Stimulated activated CD8-positive, alpha-beta memory T cell treated with anti-CD3 and anti-CD28 coated beads, Interleukin-4, amount 100 ng/mL, for 1 hour (primary cell): ENCODE data around the gene CLEC18B.
"Not testable (repeated sequence)": the region's sequence is repeated elsewhere in the genome, so short reads cannot be mapped to it uniquely, and the experiment has no call there.

Source experiments
- DNase-seq, 2 donors: peaks; one replicate each; pipeline ENCODE4 v3.0.0-alpha.2; 2020; ENCODE audit warnings: low read depth in 2 of 2, low spot score in 1 of 2

Gene CLEC18B

GRCh38 chr16:74420612-74421481 lies at the start of gene CLEC18B:
Gene CLEC18B, minus strand, starts transcription at chr16:74421478. Its CDS starts 208 bp downstream, at chr16:74421270.
- not testable (repeated sequence) for DNase-seq

GRCh38 chr16:74469946-74470478 lies 48.7 kb upstream of the CLEC18B start:
- no peak for DNase-seq

- DNase-seq, result no peak
These were observed 47.7 kb upstream of the CLEC18B start for GRCh38 chr16:74468807-74469525.

GRCh38 chr16:74466872-74467271 lies 45.6 kb upstream of the CLEC18B start:
- no peak for DNase-seq

- no peak for DNase-seq
These were observed 44.8 kb upstream of the CLEC18B start for GRCh38 chr16:74465851-74466685.

- no peak for DNase-seq
These were observed 44.0 kb upstream of the CLEC18B start for GRCh38 chr16:74465281-74465680.

- no peak for DNase-seq
These were observed 42.6 kb upstream of the CLEC18B start for GRCh38 chr16:74463888-74464287.

- no peak for DNase-seq
These were observed 41.1 kb upstream of the CLEC18B start for GRCh38 chr16:74462361-74462760.

GRCh38 chr16:74461826-74462225 lies 40.5 kb upstream of the CLEC18B start:
- no peak for DNase-seq

GRCh38 chr16:74460542-74460941 lies 39.3 kb upstream of the CLEC18B start:
- DNase-seq, result no peak

GRCh38 chr16:74456290-74456625 lies 35.0 kb upstream of the CLEC18B start:
- no peak for DNase-seq

- DNase-seq, result no peak
These were observed 34.5 kb upstream of the CLEC18B start for GRCh38 chr16:74455619-74456289.

- DNase-seq, result no peak
These were observed 33.9 kb upstream of the CLEC18B start for GRCh38 chr16:74455213-74455612.

- no peak for DNase-seq
These were observed 30.9 kb upstream of the CLEC18B start for GRCh38 chr16:74451951-74452758.

GRCh38 chr16:74450967-74451760 lies 29.9 kb upstream of the CLEC18B start:
- no peak for DNase-seq

- no peak for DNase-seq
These were observed 29.0 kb upstream of the CLEC18B start for GRCh38 chr16:74450236-74450635.

GRCh38 chr16:74449470-74449869 lies 28.2 kb upstream of the CLEC18B start:
- no peak for DNase-seq

- no peak for DNase-seq
These were observed 27.7 kb upstream of the CLEC18B start for GRCh38 chr16:74448990-74449389.

GRCh38 chr16:74447578-74447977 lies 26.3 kb upstream of the CLEC18B start:
- no peak for DNase-seq
